ENCODE results near the gene BUD31.
"Not testable (repeated sequence)": the region's sequence is repeated elsewhere in the genome, so short reads cannot be mapped to it uniquely, and the experiment has no call there.

Gene BUD31

GRCh38 chr7:99420986-99421385, 12.2 kb downstream of the BUD31 start:
- ChIA-PET CTCF (no interaction called here), POLR2A (interaction anchor here (1.0 to 1.3 kb wide), 2 partner anchors 9 to 11 kb away, joined by 3 to 4 read pairs; no protein-coding TSS in a partner anchor)
- no peak for DNase-seq (ENCODE audit: low read depth, low spot score)
- H3K4me3 ChIP-seq (ENCODE audit: low read depth, low read length), result no peak overlapping the region
- TF ChIP-seq, protein P1, sequence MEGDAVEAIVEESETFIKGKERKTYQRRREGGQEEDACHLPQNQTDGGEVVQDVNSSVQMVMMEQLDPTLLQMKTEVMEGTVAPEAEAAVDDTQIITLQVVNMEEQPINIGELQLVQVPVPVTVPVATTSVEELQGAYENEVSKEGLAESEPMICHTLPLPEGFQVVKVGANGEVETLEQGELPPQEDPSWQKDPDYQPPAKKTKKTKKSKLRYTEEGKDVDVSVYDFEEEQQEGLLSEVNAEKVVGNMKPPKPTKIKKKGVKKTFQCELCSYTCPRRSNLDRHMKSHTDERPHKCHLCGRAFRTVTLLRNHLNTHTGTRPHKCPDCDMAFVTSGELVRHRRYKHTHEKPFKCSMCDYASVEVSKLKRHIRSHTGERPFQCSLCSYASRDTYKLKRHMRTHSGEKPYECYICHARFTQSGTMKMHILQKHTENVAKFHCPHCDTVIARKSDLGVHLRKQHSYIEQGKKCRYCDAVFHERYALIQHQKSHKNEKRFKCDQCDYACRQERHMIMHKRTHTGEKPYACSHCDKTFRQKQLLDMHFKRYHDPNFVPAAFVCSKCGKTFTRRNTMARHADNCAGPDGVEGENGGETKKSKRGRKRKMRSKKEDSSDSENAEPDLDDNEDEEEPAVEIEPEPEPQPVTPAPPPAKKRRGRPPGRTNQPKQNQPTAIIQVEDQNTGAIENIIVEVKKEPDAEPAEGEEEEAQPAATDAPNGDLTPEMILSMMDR (IDR thresholded peaks at IDR 0.05; ENCODE audit: insufficient read depth, low read length, missing control alignments), result no peak

- CTCF ChIA-PET, result no interaction called here
- POLR2A ChIA-PET, result interaction anchor here (0.6 to 0.7 kb wide), 2 partner anchors 22 to 48 kb away, joined by 3 to 4 read pairs; no protein-coding TSS in a partner anchor
- DNase-seq (ENCODE audit: low read depth, low spot score), result no peak
- H3K4me3 ChIP-seq (ENCODE audit: low read depth, low read length), result no peak overlapping the region
- TF ChIP-seq, protein P1 (IDR thresholded peaks at IDR 0.05; ENCODE audit: insufficient read depth, low read length, missing control alignments), result no peak
Measured at GRCh38 chr7:99422186-99422585, 13.4 kb downstream of the BUD31 start.

GRCh38 chr7:99422625-99423024, 13.9 kb downstream of the BUD31 start:
- ChIA-PET POLR2A (interaction anchor here (0.6 to 1.5 kb wide), 4 partner anchors 14 to 47 kb away, joined by 3 to 4 read pairs (median 4); partner anchors contain the start of genes BUD31, CPSF4, PDAP1 and PTCD1), CTCF (no interaction called here)
- TF ChIP-seq, protein P1 (IDR thresholded peaks at IDR 0.05; ENCODE audit: insufficient read depth, low read length, missing control alignments), result no peak
- DNase-seq (ENCODE audit: low read depth, low spot score), result no peak
- H3K4me3 ChIP-seq (ENCODE audit: low read depth, low read length), result no peak overlapping the region

DNA sequence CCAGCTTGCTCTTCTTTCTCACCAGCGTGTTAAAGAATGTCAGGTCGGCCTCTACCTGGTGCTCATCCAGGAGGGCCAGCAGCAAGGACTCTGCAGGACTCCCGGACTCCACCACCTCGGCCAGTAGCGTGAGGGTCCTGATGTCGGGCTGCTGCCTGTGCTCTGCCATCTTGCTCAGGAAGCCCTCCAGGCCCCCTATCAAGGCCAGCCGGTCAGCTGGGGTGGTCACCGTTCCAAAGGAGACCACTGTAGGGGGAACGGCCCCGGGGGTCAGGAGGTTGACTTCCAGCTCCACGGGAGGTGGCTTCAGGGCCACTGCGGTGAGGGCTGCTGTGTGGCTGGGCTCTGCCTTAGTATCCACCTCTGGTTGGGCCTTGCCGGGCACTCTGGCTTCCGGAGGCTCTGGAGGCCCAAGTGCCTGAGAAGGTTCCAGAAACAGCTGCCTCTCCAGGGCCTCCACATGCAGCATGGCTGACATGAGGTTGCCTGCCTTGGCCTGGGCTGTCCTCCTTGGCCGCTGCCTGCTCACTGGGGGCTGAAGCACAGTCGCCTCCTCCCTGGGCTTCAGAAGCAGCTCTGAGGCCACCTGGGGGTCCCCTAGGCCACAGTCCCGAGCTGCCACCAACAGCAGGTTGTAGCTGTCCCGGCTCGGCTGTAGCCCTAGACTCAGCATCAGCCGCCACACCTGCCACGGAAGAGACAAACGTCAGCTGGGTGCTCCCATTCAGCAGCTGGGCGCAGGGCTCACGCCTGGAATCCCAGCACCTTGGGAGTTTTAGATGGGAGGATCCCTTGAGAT, 16.4 kb downstream of the BUD31 start:
- no peak overlapping the region for H3K4me3 ChIP-seq (ENCODE audit: low read depth, low read length)
- ChIA-PET CTCF (interaction anchor here (0.6 to 1.2 kb wide), 2 partner anchors 9 to 48 kb away, joined by 3 to 5 read pairs; no protein-coding TSS in a partner anchor), POLR2A (no interaction called here)
- DNase-seq (ENCODE audit: low read depth, low spot score), result no peak
- TF ChIP-seq, protein P1 (IDR thresholded peaks at IDR 0.05; ENCODE audit: insufficient read depth, low read length, missing control alignments), result no peak

DNA sequence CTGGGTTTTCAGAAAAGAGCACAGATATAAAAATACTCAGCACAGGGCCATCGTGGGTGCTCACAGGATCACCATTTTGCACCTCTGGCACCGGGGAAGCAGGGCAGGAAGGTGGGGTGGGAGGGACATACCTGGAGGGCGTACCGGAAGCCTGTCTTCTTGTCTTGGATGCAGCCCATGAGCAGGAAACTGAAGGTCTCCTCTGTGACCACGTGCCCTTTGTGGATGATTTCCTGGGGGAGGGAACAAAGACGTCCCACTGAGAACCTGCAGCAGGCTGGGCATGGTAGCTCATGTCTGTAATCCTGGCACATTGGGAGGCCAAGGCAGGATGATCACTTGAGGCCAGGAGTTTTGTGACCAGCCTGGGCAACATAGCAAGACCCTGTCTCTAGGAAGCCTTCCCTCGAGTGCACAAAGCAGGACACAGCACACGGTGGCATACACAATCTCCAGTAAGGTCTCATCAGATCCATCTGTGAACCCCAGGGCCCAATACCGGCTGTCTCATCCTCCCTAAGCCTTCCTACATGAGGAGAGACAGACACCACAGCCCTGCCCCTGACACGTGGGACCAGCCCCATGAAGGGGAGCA, 20.3 kb downstream of the BUD31 start:
- TF ChIP-seq, protein P1 (IDR thresholded peaks at IDR 0.05; ENCODE audit: insufficient read depth, low read length, missing control alignments), result no peak
- no peak for DNase-seq (ENCODE audit: low read depth, low spot score)
- POLR2A ChIA-PET, result interaction anchor here (1.6 kb wide), 1 partner anchor 10 kb away, joined by 4 read pairs; the partner anchor contains the start of genes CPSF4 and PTCD1
- CTCF ChIA-PET, result no interaction called here
- no peak overlapping the region for H3K4me3 ChIP-seq (ENCODE audit: low read depth, low read length)

- CTCF ChIA-PET, result no interaction called here
- H3K4me3 ChIP-seq (ENCODE audit: low read depth, low read length), result no peak overlapping the region
- POLR2A ChIA-PET, result interaction anchor here (1.4 to 1.6 kb wide), 2 partner anchors 9 to 10 kb away, joined by 4 read pairs; partner anchors contain the start of genes CPSF4 and PTCD1
- no peak for DNase-seq (ENCODE audit: low read depth, low spot score)
- TF ChIP-seq, protein P1 (IDR thresholded peaks at IDR 0.05; ENCODE audit: insufficient read depth, low read length, missing control alignments), result no peak
Measured at GRCh38 chr7:99429756-99430155, 21.0 kb downstream of the BUD31 start.

GRCh38 chr7:99431756-99432540, 23.2 kb downstream of the BUD31 start:
- CTCF ChIA-PET; H3K4me3 ChIP-seq (ENCODE audit: low read depth, low read length); DNase-seq (ENCODE audit: low read depth, low spot score): not testable (repeated sequence)
- POLR2A ChIA-PET, result interaction anchor here (0.6 kb wide), 1 partner anchor 18 kb away, joined by 4 read pairs; no protein-coding TSS in a partner anchor
